PC-3 (cell line): Measurements from ENCODE around the gene DYSF. TPM values are rescaled to one million over a fixed set of nuclear protein-coding genes. Genes with fewer than 3 reads are reported as not detected.

ENCODE experiments used
- ATAC-seq: fragments of 200-7000 bp; cut with Tn5 transposase; 2 replicates; pipeline ENCODE4 v1.9.1; 2020; ENCODE audit warnings: mild to moderate bottlenecking, moderate library complexity
- BruUV-seq: library from RNA; stranded (reverse); fragments of 400-500 nt; replicated peaks from 2 replicates; lab custom pipeline; 2021; lab: Mats Ljungman, UMichigan
- CTCF ChIA-PET: fragments of 300-600 bp; sonication (Branson Sonifier 250); formaldehyde crosslinking; loops from one replicate; lab custom pipeline; 2022; ENCODE audit warnings: antibody characterized with exemption; lab: Charles Lee
- POLR2A ChIA-PET: fragments of 300-600 bp; sonication (Branson Sonifier 250); formaldehyde crosslinking; loops from one replicate; lab custom pipeline; 2022; ENCODE audit warnings: antibody characterized with exemption; ENCODE audit not compliant: unreplicated experiment; lab: Charles Lee
- DNase-seq: peaks from one replicate; pipeline ENCODE4 v3.0.0-alpha.2; 2015
- H2AFZ ChIP-seq: fragments of 300-600 bp; sonication (generic); 2 replicates; pipeline ENCODE4 v1.6.0; 2016; ENCODE audit warnings: antibody characterized with exemption, low read length
- H3F3A ChIP-seq: fragments of 300-600 bp; sonication (generic); one replicate; pipeline ENCODE4 v1.6.0; 2017; ENCODE audit warnings: antibody characterized with exemption, low read length, control low read depth, mild to moderate bottlenecking; ENCODE audit not compliant: unreplicated experiment
- H3K27ac ChIP-seq: fragments of 300-600 bp; sonication (generic); 2 replicates; pipeline ENCODE4 v1.5.1; 2016; ENCODE audit warnings: mild to moderate bottlenecking, low read length
- H3K27me3 ChIP-seq: fragments of 300-600 bp; sonication (generic); 2 replicates; pipeline ENCODE4 v1.6.1; 2016; ENCODE audit warnings: low read length, mixed read lengths
- H3K36me3 ChIP-seq: fragments of 300-600 bp; sonication (generic); 2 replicates; pipeline ENCODE4 v1.6.1; 2016; ENCODE audit warnings: low read depth, mixed run types, low read length, mixed read lengths
- H3K4me1 ChIP-seq: fragments of 300-600 bp; sonication (generic); 2 replicates; pipeline ENCODE4 v1.5.1; 2016; ENCODE audit warnings: low read length; ENCODE audit not compliant: insufficient read depth
- H3K4me2 ChIP-seq: fragments of 300-600 bp; sonication (generic); 2 replicates; pipeline ENCODE4 v1.6.0; 2016; ENCODE audit warnings: low read length
- H3K4me3 ChIP-seq: fragments of 300-600 bp; sonication (generic); 2 replicates; pipeline ENCODE4 v1.5.1; 2016; ENCODE audit warnings: mild to moderate bottlenecking, low read length, mixed read lengths
- H3K79me2 ChIP-seq: fragments of 300-600 bp; sonication (generic); 2 replicates; pipeline ENCODE4 v1.6.1; 2017; ENCODE audit warnings: low read length, mixed read lengths
- H3K9ac ChIP-seq: fragments of 300-600 bp; sonication (generic); 2 replicates; pipeline ENCODE4 v1.6.0; 2016; ENCODE audit warnings: mild to moderate bottlenecking, low read length
- H3K9me2 ChIP-seq: fragments of 300-600 bp; sonication (generic); replicated peaks from 2 replicates; pipeline ENCODE4 v1.6.1; 2016; ENCODE audit warnings: mixed run types, low read length, mixed read lengths
- H3K9me3 ChIP-seq: fragments of 300-600 bp; sonication (generic); 2 replicates; pipeline ENCODE4 v1.6.1; 2016; ENCODE audit warnings: low read length, mixed read lengths
- H4K20me1 ChIP-seq: fragments of 300-600 bp; sonication (generic); 2 replicates; pipeline ENCODE4 v1.6.1; 2016; ENCODE audit warnings: low read length, mixed read lengths
- EZH2 ChIP-seq: fragments of 300-600 bp; sonication (generic); IDR thresholded peaks from one replicate; pipeline ENCODE4 v1.6.1; 2017; ENCODE audit warnings: antibody characterized with exemption, mild to moderate bottlenecking, low read length; ENCODE audit not compliant: unreplicated experiment
- EZH2phosphoT487 ChIP-seq: fragments of 300-600 bp; sonication (generic); IDR thresholded peaks from 2 replicates; pipeline ENCODE4 v1.6.1; 2018; ENCODE audit warnings: mild to moderate bottlenecking, antibody characterized with exemption, low read length, borderline replicate concordance
- intact Hi-C: fragments of 100-400 bp; cut with micrococcal nuclease; formaldehyde crosslinking; loops from 2 replicates; pipeline ENCODE4 v1.9.0; 2023
- total RNA-seq: library from RNA; depleted of rRNA; stranded (reverse); fragments of >200 nt; gene quantifications from 2 replicates; pipeline ENCODE4 v1.2.3, GENCODE V29; 2014
- TF ChIP-seq, protein P1 (sequence below): fragments of 300-600 bp; sonication (generic); conservative IDR thresholded peaks from 2 replicates; pipeline ENCODE4 v1.5.1; 2017; ENCODE audit warnings: antibody characterized with exemption, low read depth, mild to moderate bottlenecking, low read length

DYSF gene
- total RNA-seq, 1 experiment from 2014 or later = 13.0 TPM

DNA sequence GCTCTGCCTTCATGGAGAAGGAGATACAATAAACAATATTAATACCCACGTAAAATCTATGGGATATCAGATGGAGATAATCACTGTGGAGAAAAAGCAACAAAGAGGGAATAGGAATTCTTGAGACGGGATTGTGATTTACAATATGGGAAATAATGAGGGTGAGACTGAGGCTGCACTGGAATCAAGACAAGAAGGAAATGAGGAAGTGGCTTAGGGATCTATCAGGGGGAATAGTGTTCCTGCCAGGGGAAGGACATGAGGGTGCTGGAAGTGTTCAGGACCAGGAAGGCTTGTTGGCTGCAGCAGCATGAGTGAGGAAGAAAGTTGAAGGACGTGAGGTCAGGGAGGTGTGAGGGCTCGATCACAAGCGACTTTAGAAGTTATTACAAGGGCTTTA is 182.4 kb downstream of the DYSF start:
- Histone ChIP-seq H3F3A (no peaks in the 10 kb centered on the region), H3K27me3 (no peaks in the 10 kb centered on the region), H3K9me3 (no peaks in the 10 kb centered on the region), H3K36me3 (no peaks in the 10 kb centered on the region), H3K27ac (no peak overlapping the region), H2AFZ (no peak overlapping the region), H3K79me2 (no peaks in the 10 kb centered on the region), H3K4me3 (no peak overlapping the region), H3K4me1 (no peaks in the 10 kb centered on the region), H4K20me1 (no peaks in the 10 kb centered on the region), H3K9ac (no peak overlapping the region), H3K9me2 (no peaks in the 10 kb centered on the region), H3K4me2 (no peak overlapping the region)
- TF ChIP-seq EZH2phosphoT487 (no peak), EZH2 (no peak)
- TF ChIP-seq, protein P1, sequence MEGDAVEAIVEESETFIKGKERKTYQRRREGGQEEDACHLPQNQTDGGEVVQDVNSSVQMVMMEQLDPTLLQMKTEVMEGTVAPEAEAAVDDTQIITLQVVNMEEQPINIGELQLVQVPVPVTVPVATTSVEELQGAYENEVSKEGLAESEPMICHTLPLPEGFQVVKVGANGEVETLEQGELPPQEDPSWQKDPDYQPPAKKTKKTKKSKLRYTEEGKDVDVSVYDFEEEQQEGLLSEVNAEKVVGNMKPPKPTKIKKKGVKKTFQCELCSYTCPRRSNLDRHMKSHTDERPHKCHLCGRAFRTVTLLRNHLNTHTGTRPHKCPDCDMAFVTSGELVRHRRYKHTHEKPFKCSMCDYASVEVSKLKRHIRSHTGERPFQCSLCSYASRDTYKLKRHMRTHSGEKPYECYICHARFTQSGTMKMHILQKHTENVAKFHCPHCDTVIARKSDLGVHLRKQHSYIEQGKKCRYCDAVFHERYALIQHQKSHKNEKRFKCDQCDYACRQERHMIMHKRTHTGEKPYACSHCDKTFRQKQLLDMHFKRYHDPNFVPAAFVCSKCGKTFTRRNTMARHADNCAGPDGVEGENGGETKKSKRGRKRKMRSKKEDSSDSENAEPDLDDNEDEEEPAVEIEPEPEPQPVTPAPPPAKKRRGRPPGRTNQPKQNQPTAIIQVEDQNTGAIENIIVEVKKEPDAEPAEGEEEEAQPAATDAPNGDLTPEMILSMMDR = no peak
- ChIA-PET CTCF (no interaction called here), POLR2A (no interaction called here)
- intact Hi-C loops = no loop called here
- no peak for ATAC-seq
- no TSS peak for BruUV-seq
- no peak for DNase-seq

DNA sequence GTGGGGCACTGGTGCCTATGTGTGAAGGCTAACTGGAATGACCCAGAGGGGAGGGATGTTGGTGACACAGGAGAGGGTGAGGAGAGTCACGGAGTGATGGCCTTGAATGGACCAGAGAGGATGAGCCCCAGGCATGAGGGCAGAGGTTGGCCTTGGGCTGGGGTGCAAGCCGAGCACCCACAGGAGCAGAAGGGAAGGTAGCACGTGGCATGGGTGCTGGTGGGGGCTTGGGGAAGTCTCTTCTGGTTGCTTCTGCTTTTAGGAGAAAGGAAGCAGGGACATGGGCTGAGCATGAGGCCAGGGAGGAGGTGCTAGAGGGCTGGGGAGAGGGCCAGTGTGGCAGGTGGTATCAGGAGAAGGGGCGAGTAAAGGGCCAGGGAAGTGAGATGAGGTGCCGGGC is 183.8 kb downstream of the DYSF start:
- no TSS peak for BruUV-seq
- Histone ChIP-seq H3K9me3 (no peaks in the 10 kb centered on the region), H3K9me2 (no peaks in the 10 kb centered on the region), H3K4me2 (no peak overlapping the region), H3K9ac (no peak overlapping the region), H2AFZ (no peak overlapping the region), H3K79me2 (no peaks in the 10 kb centered on the region), H3K36me3 (no peaks in the 10 kb centered on the region), H3K27ac (no peak overlapping the region), H3K4me1 (no peaks in the 10 kb centered on the region), H3K27me3 (no peaks in the 10 kb centered on the region), H4K20me1 (no peaks in the 10 kb centered on the region), H3F3A (no peaks in the 10 kb centered on the region), H3K4me3 (no peak overlapping the region)
- no peak for DNase-seq
- intact Hi-C loops = no loop called here
- ChIA-PET POLR2A (no interaction called here), CTCF (no interaction called here)
- no peak for ATAC-seq
- TF ChIP-seq, protein P1 = no peak
- TF ChIP-seq EZH2phosphoT487 (no peak), EZH2 (no peak)

DNA sequence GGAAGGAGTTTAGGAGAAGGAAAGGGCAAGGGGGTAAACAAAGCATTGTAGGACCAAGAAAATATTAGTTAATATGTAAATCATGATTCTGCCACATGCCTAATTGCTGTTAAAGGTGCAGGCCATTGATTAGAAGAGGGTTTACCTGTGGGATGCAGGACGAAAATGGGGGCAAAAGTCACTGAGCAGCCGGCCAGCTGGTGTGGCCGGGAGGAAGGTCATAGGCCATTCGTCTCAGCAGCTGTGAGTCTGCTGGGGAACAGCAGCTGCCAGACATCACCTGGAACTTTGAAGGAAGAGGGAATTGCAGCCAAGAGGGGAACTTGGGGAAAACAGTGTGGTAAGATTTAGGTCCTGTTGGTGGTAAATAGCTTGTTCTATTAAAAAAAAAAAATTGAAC is 184.4 kb downstream of the DYSF start:
- no peaks in the 10 kb centered on the region for H4K20me1 ChIP-seq
- CTCF ChIA-PET = no interaction called here
- no peak overlapping the region for H3K9ac ChIP-seq
- DNase-seq (no peak), ATAC-seq (no peak)
- H3K36me3 ChIP-seq = no peaks in the 10 kb centered on the region
- H3K79me2 ChIP-seq = no peaks in the 10 kb centered on the region
- H3K4me3 ChIP-seq = no peak overlapping the region
- POLR2A ChIA-PET = no interaction called here
- no peaks in the 10 kb centered on the region for H3F3A ChIP-seq
- H3K27me3 ChIP-seq = no peaks in the 10 kb centered on the region
- no peaks in the 10 kb centered on the region for H3K4me1 ChIP-seq
- no peak overlapping the region for H3K4me2 ChIP-seq
- no peak overlapping the region for H3K27ac ChIP-seq
- H3K9me3 ChIP-seq = no peaks in the 10 kb centered on the region
- BruUV-seq = no TSS peak
- TF ChIP-seq, protein P1 = no peak
- TF ChIP-seq EZH2 (no peak), EZH2phosphoT487 (no peak)
- H3K9me2 ChIP-seq = no peaks in the 10 kb centered on the region
- intact Hi-C loops = no loop called here
- no peak overlapping the region for H2AFZ ChIP-seq
